K562 (cell line): ENCODE results near the gene GYPC. TPM values are rescaled to one million over a fixed set of nuclear protein-coding genes. Genes with fewer than 3 reads are reported as not detected.

ENCODE experiments used
- ATAC-seq: fragments of 200-7000 bp; cut with Tn5 transposase; 3 replicates; pipeline ENCODE4 v1.9.1; 2020; ENCODE audit warnings: moderate library complexity
- BruUV-seq: library from RNA; stranded (reverse); fragments of 400-500 nt; replicated peaks from 2 replicates; lab custom pipeline; 2021; lab: Mats Ljungman, UMichigan
- CTCF ChIA-PET: fragments of 300-600 bp; formaldehyde crosslinking; extraction: SDS; loops from one replicate; lab custom pipeline; 2021; ENCODE audit warnings: low intra/inter-chr PET ratio; lab: Yijun Ruan, JAX
- POLR2A ChIA-PET: fragments of 300-600, 350-650 bp; sonication (Branson Sonifier 250); formaldehyde crosslinking; extraction: SDS; loops from one replicate; lab custom pipeline; 2021; ENCODE audit warnings: antibody characterized with exemption, inconsistent platforms; lab: Yijun Ruan, JAX
- DNase-seq, 4 experiments: peaks; one replicate each; pipeline versions ENCODE4 v3.0.0 to v3.0.0-alpha.2; 2011 to 2018; ENCODE audit warnings: low spot score in 3 of 4, mixed read lengths in 3 of 4; ENCODE audit errors: extremely low read depth in 1 of 4
- FAIRE-seq: peaks from 2 replicates; lab custom pipeline; 2011; peaks lifted over from hg19 to GRCh38; lab: Jason Lieb, UNC
- H2AFZ ChIP-seq: 2 replicates; pipeline ENCODE4 v1.6.0; 2011; ENCODE audit warnings: low read depth, low read length, control low read depth, inconsistent platforms
- H3K27ac ChIP-seq: fragments of 200-600 bp; 3 replicates; pipeline ENCODE4 v1.8.0; 2011; ENCODE audit warnings: low read depth, mild to moderate bottlenecking, control low read depth, inconsistent platforms, low read length, moderate library complexity, mixed read lengths; ENCODE audit errors: extremely low read depth
- H3K27me3 ChIP-seq, 2 experiments: fragments of 300-600 bp in 1 of 2; 2 replicates in 1 of 2; 3 replicates in 1 of 2; pipeline versions ENCODE4 v1.6.0 to v1.8.0; 2011; ENCODE audit warnings: inconsistent platforms in 2 of 2, low read length in 2 of 2, mild to moderate bottlenecking in 1 of 2, mixed read lengths in 1 of 2, moderate library complexity in 1 of 2; ENCODE audit not compliant: control insufficient read depth in 2 of 2, insufficient read depth in 2 of 2
- H3K36me3 ChIP-seq: fragments of 300-600 bp; 3 replicates; pipeline ENCODE4 v1.8.0; 2011; ENCODE audit warnings: mild to moderate bottlenecking, low read length, inconsistent platforms; ENCODE audit not compliant: control insufficient read depth, insufficient read depth
- H3K4me1 ChIP-seq, 2 experiments: fragments of 200-600 bp in 1 of 2; replicated peaks in 1 of 2; 2 replicates in 1 of 2; 3 replicates in 1 of 2; pipeline versions ENCODE4 v1.5.1 to v1.8.0; 2011; ENCODE audit warnings: inconsistent platforms in 2 of 2, low read length in 2 of 2, mild to moderate bottlenecking in 1 of 2, mixed read lengths in 1 of 2, moderate library complexity in 1 of 2; ENCODE audit not compliant: control insufficient read depth in 2 of 2, insufficient read depth in 2 of 2
- H3K4me2 ChIP-seq: 2 replicates; pipeline ENCODE4 v1.6.1; 2011; ENCODE audit warnings: low read length, control low read depth, inconsistent platforms, mixed read lengths; ENCODE audit not compliant: insufficient read depth
- H3K4me3 ChIP-seq: fragments of 200-600 bp; sonication (generic), shearing (Covaris generic); 2 replicates; pipeline ENCODE4 v1.5.1; 2016; ENCODE audit warnings: control low read depth, inconsistent platforms
- H3K79me2 ChIP-seq: fragments of 200-600 bp; 3 replicates; pipeline ENCODE4 v1.8.0; 2011; ENCODE audit warnings: low read length, inconsistent platforms; ENCODE audit not compliant: control insufficient read depth, insufficient read depth
- H3K9ac ChIP-seq, 2 experiments: 2 replicates each; pipeline versions ENCODE4 v1.6.0 to v1.6.1; 2011; ENCODE audit warnings: low read depth in 2 of 2, low read length in 2 of 2, control low read depth in 1 of 2, inconsistent platforms in 1 of 2, mild to moderate bottlenecking in 1 of 2, mixed read lengths in 1 of 2; ENCODE audit not compliant: insufficient read depth in 1 of 2
- H3K9me1 ChIP-seq: one replicate; pipeline ENCODE4 v1.6.0; 2011; ENCODE audit warnings: inconsistent platforms, mild to moderate bottlenecking, low read length, moderate library complexity; ENCODE audit not compliant: control insufficient read depth, insufficient read depth
- H3K9me3 ChIP-seq: replicated peaks from 2 replicates; pipeline ENCODE4 v1.5.1; 2011; ENCODE audit warnings: low read depth, low read length, inconsistent platforms; ENCODE audit not compliant: control insufficient read depth, insufficient read depth
- H4K20me1 ChIP-seq: replicated peaks from 2 replicates; pipeline ENCODE4 v1.6.1; 2011; ENCODE audit warnings: low read length, inconsistent platforms, mixed read lengths; ENCODE audit not compliant: control insufficient read depth, insufficient read depth
- DDX20 ChIP-seq: fragments of 450-650 bp; IDR thresholded peaks from 2 replicates; pipeline ENCODE4 v1.6.1; 2016; ENCODE audit warnings: missing genetic modification characterization, low read depth, mild to moderate bottlenecking, missing compliant biosample characterization, moderate library complexity
- HDAC3 ChIP-seq: fragments of 450-650 bp; IDR thresholded peaks from 2 replicates; pipeline ENCODE4 v1.6.1; 2018; ENCODE audit warnings: borderline replicate concordance, mild to moderate bottlenecking, moderate library complexity; ENCODE audit not compliant: partially characterized antibody
- ILF3 ChIP-seq: fragments of 450-650 bp; IDR thresholded peaks from 2 replicates; pipeline ENCODE4 v1.6.1; 2018; ENCODE audit warnings: antibody characterized with exemption, mild to moderate bottlenecking, moderate library complexity, borderline replicate concordance
- SETDB1 ChIP-seq: IDR thresholded peaks from one replicate; pipeline ENCODE4 v1.6.1; 2012; ENCODE audit warnings: low read length, control low read depth, inconsistent platforms
- STAT5B ChIP-seq: fragments of 250-450 bp; sonication (Bioruptor Pico); IDR thresholded peaks from 2 replicates; pipeline ENCODE4 v1.8.0; 2021; ENCODE audit warnings: mild to moderate bottlenecking, inconsistent platforms
- TAF15 ChIP-seq: fragments of 200-400 bp; formaldehyde crosslinking; IDR thresholded peaks from 2 replicates; pipeline ENCODE4 v1.6.1; 2017; ENCODE audit warnings: mild to moderate bottlenecking, low read depth, low read length, moderate library complexity
- YY1 ChIP-seq, 3 experiments: IDR thresholded peaks; 2 replicates each; pipeline ENCODE4 v1.6.1; 2011; ENCODE audit warnings: low read length in 2 of 3, mild to moderate bottlenecking in 2 of 3, moderate library complexity in 2 of 3, borderline replicate concordance in 1 of 3, control low read depth in 1 of 3, low read depth in 1 of 3; ENCODE audit not compliant: insufficient read depth in 3 of 3, insufficient replicate concordance in 2 of 3, control insufficient read depth in 1 of 3, insufficient read length in 1 of 3; ENCODE audit errors: extremely low read depth in 1 of 3
- ZNF3 ChIP-seq: fragments of 250-450 bp; sonication (Bioruptor Pico); IDR thresholded peaks from 2 replicates; pipeline ENCODE4 v1.5.0; 2021; ENCODE audit warnings: mild to moderate bottlenecking, moderate library complexity
- ZNF717 ChIP-seq: fragments of 250-450 bp; sonication (Bioruptor Pico); IDR thresholded peaks from 2 replicates; pipeline ENCODE4 v1.5.0; 2021
- ZSCAN32 ChIP-seq: fragments of 450-650 bp; formaldehyde crosslinking; IDR thresholded peaks from 2 replicates; pipeline ENCODE4 v1.4.0; 2020; ENCODE audit warnings: mild to moderate bottlenecking, moderate library complexity
- WGBS: fragments of 100-300 bp; shearing (Covaris generic); methylation state at CpG from one replicate; pipeline ENCODE4 v1.1.6; 2016; ENCODE audit warnings: low coverage, mixed read lengths; ENCODE audit not compliant: insufficient coverage; ENCODE audit errors: missing lambda C conversion rate; 5-methylcytosine and 5-hydroxymethylcytosine counted together
- in situ Hi-C: fragments of 300-500 bp; cut with MboI; formaldehyde crosslinking; loops from 4 replicates; pipeline ENCODE4 v1.15.0; 2018; ENCODE audit warnings: inconsistent platforms, mixed read lengths
- intact Hi-C: fragments of 100-400 bp; cut with micrococcal nuclease; formaldehyde crosslinking; loops from 2 replicates; pipeline ENCODE4 v1.14.2; 2022
- polyA plus RNA-seq, 8 experiments: library from polyadenylated mRNA; depleted of rRNA in 4 of 8; stranded (reverse) in 5 of 8; unstranded in 3 of 8; fragments of >200 nt; fragmentation: Nextera tagmentation in 2 of 8; fragmentation: Illumina TruSeq in 1 of 8; extraction: Ambion mirVana in 2 of 8; extraction: Trizol in 1 of 8; gene quantifications; 2 replicates each; pipeline versions ENCODE4 v1.2.1 to v1.2.3, GENCODE V29; 2011 to 2014; ENCODE audit warnings: inconsistent platforms in 1 of 8, missing spikeins in 1 of 8
- total RNA-seq, 7 experiments: library from RNA; depleted of rRNA in 6 of 7; stranded (reverse); fragments of >200 nt in 6 of 7; fragmentation: Illumina TruSeq in 2 of 7; extraction: Trizol in 2 of 7; gene quantifications; 2 replicates each; pipeline versions ENCODE4 v1.2.1 to v1.2.3, GENCODE V29; 2011 to 2021; ENCODE audit warnings: low replicate concordance in 1 of 7
- TF ChIP-seq, protein P1 (sequence below): sonication (generic); formaldehyde crosslinking; IDR thresholded peaks from 2 replicates; pipeline ENCODE4 v1.9.0; 2022; ENCODE audit warnings: mild to moderate bottlenecking, missing genetic modification reagents
- TF ChIP-seq, protein P2 (sequence below): fragments of 250-450 bp; sonication (Bioruptor Pico); IDR thresholded peaks from 2 replicates; pipeline ENCODE4 v1.9.0; 2021; ENCODE audit warnings: mild to moderate bottlenecking

Gene GYPC
- total and polyA plus RNA-seq, 9 of the 15 experiments (the other 6 are each of a cell fraction or from before 2014, with no cell fraction given) = 50.6 to 282 (median 194) TPM

DNA sequence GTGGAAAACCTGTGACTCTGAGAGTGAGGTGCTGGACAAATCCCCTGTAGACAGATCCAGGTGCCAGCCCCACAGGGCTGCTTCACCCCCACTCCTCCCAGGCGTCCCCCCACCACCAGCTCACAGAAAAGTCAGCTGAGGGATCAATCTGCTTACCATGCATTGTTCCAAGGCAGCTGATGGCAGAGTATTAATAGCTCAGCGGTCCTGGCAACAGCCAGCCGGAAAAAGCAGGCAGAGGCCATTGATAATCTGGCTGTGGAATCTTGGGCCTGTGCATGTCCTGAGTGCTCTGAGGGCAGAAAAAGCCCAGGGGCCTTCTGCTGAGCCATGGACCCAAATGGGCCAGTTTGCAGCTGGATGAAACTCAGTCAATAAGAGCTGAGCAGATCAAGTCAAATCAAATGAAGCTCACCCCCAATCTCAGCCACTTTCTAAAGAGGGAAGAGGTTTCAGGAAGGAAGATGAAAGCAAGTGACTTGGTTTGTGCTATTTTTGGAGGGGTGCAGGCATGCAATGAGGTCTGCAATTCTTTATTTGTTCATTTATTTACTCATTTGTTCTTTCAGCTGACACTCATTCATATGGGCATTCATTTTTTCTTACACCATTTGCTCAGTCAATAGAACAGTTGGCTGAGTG lies 63.4 kb downstream of the GYPC start (continued):
- TF ChIP-seq, protein P1, sequence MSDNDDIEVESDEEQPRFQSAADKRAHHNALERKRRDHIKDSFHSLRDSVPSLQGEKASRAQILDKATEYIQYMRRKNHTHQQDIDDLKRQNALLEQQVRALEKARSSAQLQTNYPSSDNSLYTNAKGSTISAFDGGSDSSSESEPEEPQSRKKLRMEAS (CRISPR knock-in tag) = no peak
- TF ChIP-seq HDAC3 = no peak
- TF ChIP-seq ZSCAN32 (CRISPR knock-in tag) = no peak
- TF ChIP-seq STAT5B (CRISPR knock-in tag) = no peak
- no peak for TF ChIP-seq TAF15

DNA sequence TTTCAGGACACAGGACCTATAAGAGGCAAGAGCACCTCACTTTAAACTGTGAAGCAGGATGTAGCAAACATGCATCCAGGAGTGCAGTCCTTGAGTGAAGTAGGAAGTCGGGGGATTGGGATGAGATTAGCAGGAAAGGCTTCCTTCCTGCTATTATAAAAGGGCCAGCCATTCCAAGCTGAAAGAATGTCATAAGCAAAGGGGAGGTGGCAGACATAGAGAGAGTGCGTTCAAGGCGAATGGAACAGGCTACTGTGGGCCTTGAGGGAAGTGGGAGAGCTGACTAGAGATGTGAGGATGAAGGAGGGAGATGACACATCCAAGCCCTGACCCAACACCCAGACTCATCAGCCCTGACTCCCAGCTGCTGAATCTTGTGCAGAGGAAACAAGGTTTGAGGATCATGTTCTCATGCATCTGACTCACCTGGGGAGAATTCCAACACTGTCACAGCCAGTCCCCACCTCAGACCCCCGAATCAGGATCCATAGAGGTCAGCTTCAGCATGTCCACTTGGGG lies 63.9 kb downstream of the GYPC start:
- 0% methylated on average over 4 of the region's 4 CpGs for WGBS
- DNase-seq = no peak
- BruUV-seq = no TSS peak
- TF ChIP-seq ZNF3 (no peak), ILF3 (no peak), YY1 (IDR thresholded peaks at IDR 0.05; ENCODE audit: borderline replicate concordance in 1 of 3, control insufficient read depth in 1 of 3, extremely low read depth in 1 of 3, insufficient read depth in 3 of 3, insufficient read length in 1 of 3, insufficient replicate concordance in 2 of 3, low read depth in 1 of 3, low read length in 2 of 3) (no peak), SETDB1 (no peak), ZNF717 (CRISPR knock-in tag) (no peak), DDX20 (tag) (no peak)
- TF ChIP-seq, protein P2, sequence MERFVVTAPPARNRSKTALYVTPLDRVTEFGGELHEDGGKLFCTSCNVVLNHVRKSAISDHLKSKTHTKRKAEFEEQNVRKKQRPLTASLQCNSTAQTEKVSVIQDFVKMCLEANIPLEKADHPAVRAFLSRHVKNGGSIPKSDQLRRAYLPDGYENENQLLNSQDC (CRISPR knock-in tag) = no peak
- TF ChIP-seq, all 486 proteins: peak for 0
- Histone ChIP-seq H3K4me1 (no peaks in the 10 kb centered on the region), H3K4me3 (no peak overlapping the region), H2AFZ (no peak overlapping the region), H4K20me1 (no peaks in the 10 kb centered on the region), H3K36me3 (no peaks in the 10 kb centered on the region), H3K9me1 (no peaks in the 10 kb centered on the region), H3K9ac (no peak overlapping the region), H3K79me2 (no peaks in the 10 kb centered on the region), H3K27me3 (peaks cover 9 to 47% of the 10 kb centered on the region in 2 experiments; a peak in 4 of 5 replicates), H3K9me3 (no peaks in the 10 kb centered on the region), H3K27ac (no peak overlapping the region), H3K4me2 (no peak overlapping the region)
- CTCF ChIA-PET = no interaction called here
- POLR2A ChIA-PET = interaction anchor here (0.7 to 1.0 kb wide), 2 partner anchors 9 to 112 kb away, joined by 3 to 4 read pairs; no protein-coding TSS in a partner anchor
- FAIRE-seq (no peak), ATAC-seq (no peak)
- intact Hi-C loops = no loop called here
- in situ Hi-C loops = no loop called here
